Head of caudate nucleus (tissue), 42 donors: ENCODE data around the gene EIF4G3.
A peak's percentile ranks its signal among the peaks of the same experiment; 100 is the strongest.
"Not testable (repeated sequence)": the region's sequence is repeated elsewhere in the genome, so short reads cannot be mapped to it uniquely, and the experiment has no call there.

Experiments
- DNase-seq, 42 donors: peaks; one replicate each; pipeline versions ENCODE4 v3.0.0 to v3.0.0-alpha.2; 2020 to 2021; ENCODE audit warnings: mixed read lengths in 7 of 42
- intact Hi-C: fragments of 100-400 bp; cut with DNase I; formaldehyde crosslinking; loops from one replicate; pipeline ENCODE4 v1.15.0; 2022

EIF4G3 gene

DNA sequence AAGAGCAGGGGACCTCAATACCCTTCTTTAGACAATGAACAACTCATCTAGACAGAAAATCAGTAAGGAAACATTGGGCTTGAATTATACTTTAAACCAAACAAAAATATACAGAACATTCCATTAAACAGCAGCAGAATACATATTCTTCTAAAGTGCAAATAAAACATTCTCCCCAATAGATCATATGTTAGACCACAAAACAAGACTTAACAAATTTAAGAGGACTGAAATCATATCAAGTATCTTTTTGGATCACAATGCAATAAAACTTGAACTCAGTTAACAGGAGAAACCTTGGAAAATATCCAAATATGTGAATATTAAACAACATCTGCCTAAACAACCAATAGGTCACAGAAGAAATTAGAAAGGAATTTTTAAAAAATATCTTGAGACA is 341.9 kb downstream of the EIF4G3 start:
- intact Hi-C loops: no loop called here
- DNase-seq: no peak

DNA sequence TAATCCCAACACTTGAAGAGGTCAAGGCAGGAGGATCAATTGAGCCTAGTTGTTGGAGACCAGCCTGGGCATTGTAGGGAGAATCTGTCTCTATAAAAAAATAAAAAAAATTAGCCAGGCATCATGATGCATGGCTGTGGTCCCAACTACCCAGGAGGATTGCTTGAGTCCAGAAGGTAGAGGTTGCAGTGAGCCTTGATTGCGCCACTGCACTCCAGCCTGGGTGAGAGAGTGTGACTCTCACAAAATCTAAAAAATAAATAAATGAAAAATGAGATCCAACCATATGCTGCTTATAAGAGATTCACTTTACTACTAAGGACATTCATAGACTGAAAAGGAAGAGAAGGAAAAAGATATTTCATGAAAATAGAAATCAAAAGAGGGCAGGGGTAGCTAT is 342.5 kb downstream of the EIF4G3 start:
- no peak for DNase-seq
- intact Hi-C loops: no loop called here

DNA sequence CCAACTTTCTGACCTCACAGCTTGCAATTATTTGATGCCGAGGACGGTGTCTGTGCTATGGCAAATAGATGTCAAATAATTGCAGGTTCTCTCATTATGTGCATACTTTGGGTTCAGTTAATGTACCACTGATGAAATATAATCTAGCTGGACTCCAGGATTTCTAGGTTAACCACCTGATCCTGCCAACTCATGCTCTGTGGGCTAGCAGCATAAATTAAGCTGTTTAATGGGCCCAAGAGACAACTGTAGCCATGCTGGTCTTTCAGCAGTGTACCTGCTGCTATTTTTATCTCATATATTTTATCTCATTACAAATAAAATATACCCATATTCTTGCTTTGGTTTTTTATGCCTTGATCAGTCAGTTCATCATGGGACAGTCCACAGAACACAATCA is 346.3 kb downstream of the EIF4G3 start:
- no peak for DNase-seq

DNA sequence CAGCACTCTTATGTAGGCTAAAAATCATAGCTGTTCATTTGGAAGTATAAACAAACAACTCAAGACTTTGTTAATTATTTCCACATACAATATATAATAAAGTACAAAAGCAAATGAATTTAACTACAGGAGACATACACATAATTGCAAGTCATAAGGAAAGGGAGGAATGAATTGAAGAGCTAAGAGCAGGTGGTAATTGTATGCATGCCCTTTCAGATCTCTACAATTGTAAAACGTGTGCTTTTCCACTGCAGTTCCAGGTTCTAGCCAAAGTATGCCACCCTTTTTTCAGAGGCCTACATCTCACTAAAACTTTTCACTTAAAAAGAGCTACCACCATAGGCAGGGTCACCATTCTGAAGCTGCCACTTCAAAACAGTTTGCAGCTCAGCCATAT is 346.8 kb downstream of the EIF4G3 start:
- intact Hi-C loops: no loop called here
- DNase-seq: no peak

More for the DNA sequence above, 346.3 kb downstream of the EIF4G3 start:
- intact Hi-C loops: no loop called here

DNA sequence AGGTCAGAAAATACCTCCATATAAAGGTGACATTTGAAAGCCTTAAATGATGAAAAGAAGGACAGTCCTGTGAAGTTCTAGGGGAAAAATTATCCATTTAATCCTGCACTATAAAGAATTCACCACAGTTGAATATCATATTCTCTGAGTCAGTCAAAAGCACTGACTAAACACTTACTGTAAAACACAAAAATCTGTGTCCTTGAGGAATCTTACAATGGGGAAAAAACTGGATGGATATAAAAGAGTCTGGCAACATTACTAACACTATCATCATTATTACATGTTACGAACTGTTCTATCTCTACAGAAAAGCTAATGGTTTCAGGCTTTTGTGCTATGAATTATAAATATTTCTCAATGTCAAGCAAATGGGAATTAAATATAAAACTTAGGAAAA is 347.2 kb downstream of the EIF4G3 start:
- intact Hi-C loops: no loop called here
- DNase-seq: no peak

DNA sequence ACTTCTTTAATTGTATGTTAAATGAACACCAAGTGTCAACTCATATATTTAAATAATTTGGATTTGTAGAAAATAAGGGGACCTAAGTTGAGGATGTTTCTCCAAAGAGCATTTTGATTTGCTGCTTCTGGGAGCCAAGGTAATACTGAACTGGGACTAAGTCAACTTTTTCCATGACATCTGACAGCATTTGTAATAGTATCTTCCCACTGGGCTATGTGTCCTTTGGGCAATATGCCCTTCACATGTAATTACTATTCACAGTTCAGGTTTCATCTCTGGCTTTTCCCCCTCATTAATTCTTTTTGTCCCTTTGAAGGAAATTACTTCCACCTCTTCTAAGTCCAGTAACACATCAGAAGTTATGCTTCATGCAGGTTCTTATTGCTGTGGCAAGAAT is 352.9 kb downstream of the EIF4G3 start:
- intact Hi-C loops: no loop called here
- DNase-seq: no peak

DNA sequence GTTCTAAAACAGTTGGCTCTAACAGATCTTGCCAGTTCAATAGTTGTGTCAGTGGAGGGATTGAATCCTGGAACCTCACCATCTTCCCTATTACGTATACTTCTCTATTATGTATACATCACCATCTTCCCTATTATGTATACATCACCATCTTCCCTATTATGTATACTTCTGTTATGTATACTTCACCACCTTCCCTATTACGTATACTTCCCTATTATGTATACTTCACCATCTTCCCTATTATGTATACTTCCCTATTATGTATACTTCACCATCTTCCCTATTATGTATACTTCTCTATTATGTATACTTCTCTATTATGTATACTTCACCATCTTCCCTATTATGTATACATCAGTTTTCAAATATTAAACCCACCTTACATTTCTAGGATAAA is 355.2 kb downstream of the EIF4G3 start:
- intact Hi-C loops: no loop called here

DNA sequence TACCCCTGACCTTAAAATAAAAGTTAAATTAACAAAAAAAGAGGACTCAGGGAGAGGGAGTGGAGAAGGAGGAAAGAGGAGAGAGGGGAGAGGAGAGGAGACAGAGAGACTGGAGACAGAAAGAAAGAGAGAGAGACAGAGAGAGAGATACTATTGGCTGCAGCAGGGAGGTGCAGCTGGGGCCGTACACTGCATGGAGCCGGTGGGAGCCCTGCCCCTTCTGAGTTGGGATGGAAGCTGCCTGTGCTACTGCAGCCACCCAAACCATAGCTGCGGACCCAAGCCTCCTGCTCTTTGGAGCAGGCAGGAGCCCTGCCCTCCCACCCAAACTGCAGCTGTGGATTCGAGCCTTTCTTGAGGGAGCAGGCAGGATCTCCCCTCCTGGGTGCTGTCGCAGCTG is 356.9 kb downstream of the EIF4G3 start:
- intact Hi-C loops: no loop called here
- DNase-seq: no peak

More for the DNA sequence above, 355.2 kb downstream of the EIF4G3 start:
- no peak for DNase-seq

DNA sequence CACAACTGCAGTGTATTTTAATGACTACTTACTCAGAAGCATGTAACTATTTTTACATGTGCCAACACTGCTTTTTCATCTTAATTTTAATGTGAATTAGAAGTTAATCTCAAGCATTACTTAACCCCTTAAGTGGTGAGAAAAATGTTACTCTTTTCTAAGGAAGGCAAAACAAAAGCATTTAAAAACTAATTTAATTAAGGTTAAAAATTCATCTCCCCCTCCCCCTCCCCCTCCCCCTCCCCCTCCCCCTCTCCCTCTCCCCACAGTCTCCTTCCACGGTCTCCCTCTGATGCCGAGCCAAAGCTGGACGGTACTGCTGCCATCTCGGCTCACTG is 362.2 kb downstream of the EIF4G3 start:
- intact Hi-C loops: no loop called here
- no peak for DNase-seq

DNA sequence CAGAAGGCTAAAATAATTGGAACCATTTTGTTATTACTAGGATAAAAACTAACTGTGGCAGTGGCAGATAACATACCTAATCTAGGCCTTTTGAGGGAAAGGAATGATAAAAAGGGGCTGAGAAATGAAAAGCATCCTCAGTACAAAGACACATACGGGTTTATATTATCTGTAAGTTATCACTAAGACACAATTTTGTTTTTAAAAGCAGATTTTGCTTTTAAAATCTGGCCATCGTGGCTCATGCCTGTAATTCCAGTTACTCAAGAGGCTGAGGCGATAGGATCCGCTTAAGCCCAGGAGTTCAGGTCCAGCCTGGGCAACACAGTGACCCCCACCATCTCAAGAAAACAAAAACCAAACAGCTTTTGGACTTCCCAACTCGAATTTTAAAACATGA is 364.8 kb downstream of the EIF4G3 start:
- intact Hi-C loops: no loop called here
- DNase-seq: no peak

DNA sequence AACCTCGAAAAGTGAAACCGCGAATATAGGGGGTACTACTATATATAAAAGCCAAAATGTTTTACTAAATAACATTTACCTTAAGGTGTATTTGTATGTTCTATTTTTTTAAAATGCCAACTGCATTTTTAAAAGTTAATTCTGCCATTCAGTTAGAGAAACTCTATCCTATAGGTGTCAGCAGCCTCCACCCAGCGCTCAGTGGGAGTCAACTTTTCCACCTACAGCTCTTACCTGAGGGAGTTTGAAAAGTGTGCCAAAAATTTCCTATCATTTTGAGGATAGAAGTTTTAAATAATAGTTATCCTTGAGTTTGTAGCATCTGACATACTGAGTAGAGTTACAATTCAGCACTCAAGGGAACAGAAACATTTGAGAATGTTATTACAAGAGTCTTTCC is 383.5 kb downstream of the EIF4G3 start:
- DNase-seq: peak in 14 of 42 donors; percentile 12 to 70 (median 30)
- intact Hi-C loops: no loop called here

DNA sequence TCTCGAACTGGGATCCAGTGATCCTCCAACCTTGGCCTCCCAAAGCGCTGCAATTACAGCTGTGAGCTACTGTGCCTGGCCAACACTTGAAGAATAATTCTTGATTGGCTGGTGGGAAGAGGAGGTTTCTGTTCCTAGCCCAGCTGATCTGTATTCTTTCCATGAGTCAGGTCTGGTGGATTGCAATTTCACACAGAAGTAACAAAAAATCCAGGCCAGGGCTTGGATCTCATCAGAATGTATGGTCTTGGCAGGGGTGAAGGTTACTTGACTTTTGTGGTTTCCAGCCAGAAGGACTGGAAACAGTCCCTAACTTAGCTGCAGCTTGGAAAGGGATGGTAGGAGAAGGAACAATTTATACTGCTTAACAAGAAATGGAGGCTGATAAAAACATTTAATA is 384.5 kb downstream of the EIF4G3 start:
- intact Hi-C loops: no loop called here
- peak in 1 of 42 donors; percentile 31 for DNase-seq

DNA sequence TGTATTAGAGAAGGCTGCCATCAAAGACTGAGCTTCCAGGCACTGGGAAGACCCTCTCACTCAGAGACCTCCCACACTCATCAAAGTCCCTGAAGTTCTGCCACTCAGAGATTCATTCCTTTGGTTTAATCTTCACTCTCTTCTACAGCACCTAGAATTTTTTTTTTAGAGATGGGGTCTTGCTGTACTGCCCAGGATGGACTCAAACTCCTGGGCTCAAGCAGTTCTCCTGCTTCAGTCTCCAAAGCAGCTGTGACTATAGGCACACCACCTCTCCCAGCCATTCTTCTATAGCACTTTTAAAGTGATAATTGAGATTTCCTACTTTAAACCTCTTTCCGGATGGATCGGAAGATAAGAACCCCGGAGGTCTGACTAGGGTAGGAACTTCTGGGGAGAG is 385.9 kb downstream of the EIF4G3 start:
- intact Hi-C loops: no loop called here
- DNase-seq: peak in 1 of 42 donors; percentile 9

DNA sequence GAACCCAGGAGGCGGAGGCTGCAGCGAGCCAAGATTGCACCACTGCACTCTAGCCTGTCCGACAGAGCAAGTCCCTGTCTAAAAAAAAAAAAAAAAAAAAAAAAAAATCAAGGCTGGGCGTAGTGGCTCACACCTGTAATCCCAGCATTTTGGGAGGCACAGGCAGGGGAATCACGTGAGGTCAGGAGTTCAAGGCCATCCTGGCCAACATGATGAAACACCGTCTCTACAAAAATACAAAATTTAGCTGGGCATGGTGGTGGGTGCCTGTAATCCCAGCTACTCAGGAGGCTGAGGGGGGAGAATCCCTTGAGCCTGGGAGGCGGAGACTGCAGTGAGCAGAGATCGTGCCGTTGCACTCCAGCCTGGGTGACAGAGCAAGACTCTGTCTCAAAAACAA is 387.1 kb downstream of the EIF4G3 start:
- DNase-seq: not testable (repeated sequence)
- intact Hi-C loops: loop anchor here (10.0 kb wide), 1 partner anchor 385 kb away; the partner anchor contains the start of gene EIF4G3

DNA sequence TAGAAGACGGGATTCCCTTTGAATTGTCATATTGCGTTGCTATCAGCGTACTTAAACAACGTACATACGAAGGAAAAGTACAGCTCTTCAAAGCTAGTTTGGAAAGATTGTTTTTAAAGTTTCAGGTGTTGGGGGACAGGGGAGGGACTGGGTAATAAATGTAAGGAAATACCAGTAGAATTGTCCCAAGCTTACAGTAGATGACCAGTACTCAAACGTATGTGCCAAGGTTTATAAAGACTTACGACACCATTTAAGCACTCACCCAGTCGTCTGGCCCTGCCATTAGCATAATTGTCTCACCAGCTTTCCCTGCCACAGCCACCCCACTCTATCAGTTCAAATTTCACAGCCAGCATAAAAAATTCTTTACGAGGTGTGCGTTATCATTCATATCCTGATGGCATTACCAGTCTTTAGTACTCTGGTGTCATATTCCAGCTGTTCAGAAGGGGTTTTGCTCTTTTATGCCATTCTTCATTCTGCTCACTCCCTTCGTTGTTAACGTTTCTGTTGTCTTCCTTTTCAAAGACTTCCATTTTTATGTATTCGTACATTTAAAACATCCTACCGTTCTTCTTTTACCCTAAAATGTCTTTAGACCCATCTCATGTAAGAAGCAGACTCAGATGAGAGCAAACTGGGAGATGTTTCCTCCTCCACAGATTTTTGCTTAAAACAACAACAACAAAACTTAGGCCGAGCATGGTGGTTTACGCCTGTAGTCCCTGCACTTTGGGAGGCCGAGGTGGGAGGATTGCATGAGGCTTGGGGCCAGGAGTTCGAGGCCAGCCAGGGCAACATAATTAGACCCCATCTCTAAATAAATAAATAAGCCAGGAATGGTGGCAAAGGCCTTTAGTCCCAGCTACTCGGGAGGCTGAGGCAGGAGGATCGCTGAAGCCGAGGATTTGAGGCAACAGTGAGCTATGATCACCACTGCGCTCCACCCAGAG is 388.6 kb downstream of the EIF4G3 start:
- DNase-seq: no peak
- intact Hi-C loops: loop anchor here (10.0 kb wide), 1 partner anchor 387 kb away; the partner anchor contains the start of gene EIF4G3

DNA sequence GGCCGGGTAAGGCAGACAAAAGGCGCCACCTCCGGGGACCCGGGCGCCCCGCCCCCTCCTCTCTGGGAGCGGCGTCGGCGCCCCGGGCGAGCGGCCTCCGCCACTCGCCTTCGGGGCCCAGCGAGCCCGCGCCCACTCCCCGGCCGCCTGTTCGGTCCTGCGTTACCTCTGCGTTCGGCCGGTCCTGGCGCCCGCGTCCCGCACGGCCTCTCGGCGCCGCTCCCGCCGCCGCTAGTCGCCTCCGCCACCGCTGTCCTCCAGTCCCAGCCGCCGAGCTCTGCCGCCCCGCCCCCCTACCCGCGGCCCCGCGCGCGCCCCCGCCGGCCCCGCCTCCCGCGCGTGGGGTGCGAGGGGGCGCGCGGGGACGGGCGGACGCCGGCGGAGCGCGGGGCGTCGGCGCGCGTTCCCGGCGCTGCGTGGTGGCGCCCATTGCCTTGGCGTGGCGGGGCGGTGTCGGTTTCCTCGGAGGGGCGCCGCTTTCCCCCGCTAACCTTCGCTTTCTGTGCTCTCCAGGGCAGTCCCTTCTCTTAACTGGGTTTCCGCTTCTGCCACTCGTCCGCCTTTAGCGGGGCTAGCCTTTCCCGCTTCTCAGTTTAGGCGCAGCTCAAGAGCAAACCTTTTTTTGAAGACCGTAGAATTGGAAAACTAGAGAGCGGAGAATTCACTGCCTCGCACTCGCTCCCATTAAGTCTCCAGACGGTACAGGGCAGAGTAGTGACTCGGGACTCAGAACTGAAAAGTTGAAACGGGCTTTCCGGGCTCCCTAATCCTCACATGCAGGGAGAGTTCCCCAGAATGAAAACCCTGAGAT is 389.5 kb downstream of the EIF4G3 start, which contains the start of gene HP1BP3:
Gene HP1BP3 (minus strand): TSS at position 279 of the 811 bp plus-strand sequence. CDS start 6,867 bp downstream, outside the sequence.
- DNase-seq: peak; percentile 27 to 90 (median 78)
- intact Hi-C loops: loop anchor here (10.0 kb wide), 1 partner anchor 388 kb away; the partner anchor contains the start of gene EIF4G3

DNA sequence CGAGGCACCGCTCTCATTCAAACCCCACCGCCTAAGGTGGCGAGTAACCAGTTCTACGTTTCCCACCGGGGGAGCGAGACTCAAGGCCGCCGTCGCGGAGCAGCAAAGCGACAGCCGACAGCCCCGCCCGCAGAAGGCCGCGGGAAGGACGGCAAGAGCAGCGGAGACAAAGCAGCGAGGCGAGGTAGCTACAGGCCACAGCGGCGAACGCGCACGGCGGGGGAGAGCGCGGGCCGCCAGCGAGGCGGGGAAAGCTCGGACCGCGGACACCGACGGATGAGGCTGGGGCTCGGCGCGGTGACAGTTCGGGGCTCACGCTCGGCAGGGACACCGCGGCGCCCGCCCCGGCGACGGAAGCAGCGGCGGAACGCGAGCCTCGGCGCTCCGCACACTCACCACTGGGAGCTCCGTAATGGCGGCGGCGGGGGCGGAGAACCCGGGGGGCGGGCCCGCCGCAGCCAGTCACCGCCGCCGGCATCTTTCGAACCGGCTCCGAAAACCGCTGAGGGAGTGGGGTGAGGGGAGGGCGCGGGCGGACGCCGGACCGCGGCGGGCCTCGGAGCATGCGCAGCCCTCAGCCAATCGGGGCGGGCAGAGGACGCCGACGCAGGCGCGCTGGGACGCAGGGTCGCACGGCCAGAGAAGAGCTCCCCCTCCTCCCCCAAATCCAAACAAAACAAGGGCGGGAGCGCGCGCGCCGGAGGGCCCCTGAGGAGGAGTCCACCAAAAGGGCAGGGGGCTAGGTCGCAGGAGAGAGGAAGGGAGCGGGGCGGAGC is 390.3 kb downstream of the EIF4G3 start:
- intact Hi-C loops: loop anchor here (10.0 kb wide), 1 partner anchor 388 kb away; the partner anchor contains the start of gene EIF4G3
- DNase-seq: peak; percentile 75 to 97 (median 93)

DNA sequence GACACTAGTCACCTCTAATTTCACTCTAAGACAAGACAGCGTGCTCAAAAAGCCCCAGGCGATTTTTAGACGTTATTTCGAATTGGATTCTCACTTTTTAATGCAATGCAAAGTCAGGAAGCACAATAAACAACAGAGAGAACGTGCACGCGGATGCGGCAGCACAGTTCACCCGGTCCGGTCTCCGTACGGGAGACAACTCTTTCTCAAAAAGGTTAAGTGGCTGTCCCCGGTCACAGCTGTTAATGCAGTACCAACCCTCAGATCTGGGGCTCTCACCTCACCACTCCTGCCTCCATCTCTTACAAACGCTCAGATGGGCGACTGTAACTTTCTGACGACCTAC is 390.8 kb downstream of the EIF4G3 start:
- intact Hi-C loops: loop anchor here (10.0 kb wide), 1 partner anchor 389 kb away; the partner anchor contains the start of gene EIF4G3
- peak in 7 of 42 donors; percentile 13 to 44 (median 22) for DNase-seq

DNA sequence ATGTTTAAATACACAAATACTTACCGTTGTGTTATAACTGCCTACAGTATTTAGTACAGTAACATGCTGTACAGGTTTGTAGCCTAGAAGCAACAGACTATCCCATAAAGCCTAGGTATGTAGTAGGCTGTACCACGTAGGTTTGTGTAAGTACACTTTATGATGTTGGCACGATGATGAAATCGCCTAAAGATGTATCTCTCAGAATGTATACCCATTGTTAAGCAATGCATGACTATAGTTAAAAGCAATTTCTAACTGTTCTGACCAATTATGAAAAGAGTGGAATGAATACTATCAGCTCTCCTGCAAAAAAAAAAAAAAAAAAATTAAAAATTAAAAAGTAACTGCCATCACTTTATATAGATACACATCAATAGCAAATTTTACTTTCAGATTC is 401.0 kb downstream of the EIF4G3 start:
- DNase-seq: no peak
- intact Hi-C loops: no loop called here
